ENCODE results near the gene BCL11B.

Gene BCL11B

GRCh38 chr14:99287269-99287942 is 15.4 kb upstream of the BCL11B start:
- Histone ChIP-seq H3K4me1 (ENCODE audit: insufficient read depth, low read length, severe bottlenecking) (no peaks in the 10 kb centered on the region), H3K4me2 (ENCODE audit: low read length) (no peak overlapping the region), H2AFZ (ENCODE audit: low read length) (no peak overlapping the region), H3F3A (ENCODE audit: insufficient read depth, low read length) (no peaks in the 10 kb centered on the region), H3K9me3 (ENCODE audit: low read length) (no peaks in the 10 kb centered on the region), H3K27ac (ENCODE audit: low read depth, low read length, poor library complexity, severe bottlenecking) (no peak overlapping the region), H3K9ac (ENCODE audit: low read length) (no peak overlapping the region), H4K20me1 (ENCODE audit: insufficient read depth, low read length) (no peaks in the 10 kb centered on the region), H3K36me3 (ENCODE audit: insufficient read depth, low read length) (no peaks in the 10 kb centered on the region), H3K9me2 (ENCODE audit: low read depth, low read length) (no peaks in the 10 kb centered on the region), H3K27me3 (ENCODE audit: insufficient read depth, low read length) (no peaks in the 10 kb centered on the region), H3K79me2 (ENCODE audit: insufficient read depth, low read length) (no peaks in the 10 kb centered on the region), H3K4me3 (ENCODE audit: low read depth, low read length, poor library complexity, severe bottlenecking) (no peak overlapping the region)
- TF ChIP-seq CTCF (IDR thresholded peaks at IDR 0.05; ENCODE audit: low read length) (no peak), EZH2 (IDR thresholded peaks at IDR 0.05; ENCODE audit: borderline replicate concordance, low read length) (no peak)

DNA sequence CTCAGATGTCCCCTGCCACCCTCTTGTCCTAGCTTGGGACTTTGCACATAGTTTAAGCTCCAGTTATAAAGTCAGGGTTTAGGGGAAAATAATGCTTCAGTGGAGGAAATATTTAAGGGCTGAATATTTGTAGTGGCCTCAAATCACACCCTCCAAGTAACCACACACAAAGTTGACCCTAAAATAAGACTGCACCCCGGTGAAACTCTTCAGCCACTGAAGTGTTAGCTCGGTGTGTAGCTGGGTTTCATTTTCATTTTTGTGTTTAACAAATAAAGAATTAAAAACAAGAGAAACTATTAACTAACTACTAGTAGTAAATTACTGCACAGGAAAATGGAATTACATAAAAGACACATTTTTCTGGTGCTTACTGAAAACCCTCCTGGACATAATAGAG is 14.8 kb upstream of the BCL11B start:
- TF ChIP-seq CTCF (IDR thresholded peaks at IDR 0.05; ENCODE audit: low read length) = no peak
- TF ChIP-seq EZH2 (IDR thresholded peaks at IDR 0.05; ENCODE audit: borderline replicate concordance, low read length) = no peak
- no peaks in the 10 kb centered on the region for H3K27me3 ChIP-seq (ENCODE audit: insufficient read depth, low read length)
- no peaks in the 10 kb centered on the region for H3K9me3 ChIP-seq (ENCODE audit: low read length)
- no peaks in the 10 kb centered on the region for H4K20me1 ChIP-seq (ENCODE audit: insufficient read depth, low read length)
- H3K36me3 ChIP-seq (ENCODE audit: insufficient read depth, low read length) = no peaks in the 10 kb centered on the region
- H3K27ac ChIP-seq (ENCODE audit: low read depth, low read length, poor library complexity, severe bottlenecking) = no peak overlapping the region
- no peak overlapping the region for H3K9ac ChIP-seq (ENCODE audit: low read length)
- no peak overlapping the region for H3K4me2 ChIP-seq (ENCODE audit: low read length)
- H3F3A ChIP-seq (ENCODE audit: insufficient read depth, low read length) = no peaks in the 10 kb centered on the region
- H3K9me2 ChIP-seq (ENCODE audit: low read depth, low read length) = no peaks in the 10 kb centered on the region
- H2AFZ ChIP-seq (ENCODE audit: low read length) = no peak overlapping the region
- no peaks in the 10 kb centered on the region for H3K4me1 ChIP-seq (ENCODE audit: insufficient read depth, low read length, severe bottlenecking)
- no peak overlapping the region for H3K4me3 ChIP-seq (ENCODE audit: low read depth, low read length, poor library complexity, severe bottlenecking)
- H3K79me2 ChIP-seq (ENCODE audit: insufficient read depth, low read length) = no peaks in the 10 kb centered on the region

DNA sequence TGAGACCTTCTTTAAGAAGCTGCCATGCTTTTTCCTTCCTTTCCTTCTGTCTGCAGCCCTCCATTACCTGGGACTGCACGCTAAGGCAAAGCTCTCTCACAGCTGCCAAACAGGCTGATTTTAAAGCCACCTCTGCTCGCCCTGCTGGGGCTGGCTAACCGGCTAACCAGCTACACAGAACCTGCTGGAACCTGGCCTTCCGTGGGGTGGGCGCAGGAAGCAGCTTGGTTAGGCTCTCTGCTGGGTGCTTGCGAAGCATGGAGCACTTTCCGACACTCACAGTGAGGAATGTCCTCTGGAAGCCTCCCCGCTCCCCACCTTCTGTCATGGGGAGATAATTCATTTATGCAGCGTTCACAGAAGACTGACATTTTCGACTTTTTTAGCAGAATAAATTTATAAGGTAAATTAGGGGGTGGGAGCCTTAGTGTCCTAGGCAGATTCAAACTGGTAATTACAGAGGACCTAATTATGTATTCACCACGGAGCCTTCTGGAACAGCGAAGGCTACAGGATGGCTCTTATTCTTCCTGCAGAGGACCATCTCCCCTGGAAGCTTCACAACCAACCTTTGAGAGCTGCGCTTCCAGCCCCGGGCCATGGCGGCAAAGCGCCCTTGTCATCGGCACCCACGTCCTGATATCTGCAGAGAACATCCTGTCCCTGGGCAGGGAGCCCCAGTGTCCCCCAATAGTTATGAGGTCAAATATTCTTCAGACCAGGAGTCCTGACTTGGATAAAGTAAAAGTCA is 12.4 kb upstream of the BCL11B start:
- TF ChIP-seq EZH2 (IDR thresholded peaks at IDR 0.05; ENCODE audit: borderline replicate concordance, low read length) = no peak
- no peak for TF ChIP-seq CTCF (IDR thresholded peaks at IDR 0.05; ENCODE audit: low read length)
- H2AFZ ChIP-seq (ENCODE audit: low read length) = no peak overlapping the region
- no peak overlapping the region for H3K4me3 ChIP-seq (ENCODE audit: low read depth, low read length, poor library complexity, severe bottlenecking)
- no peak overlapping the region for H3K9ac ChIP-seq (ENCODE audit: low read length)
- H3K9me3 ChIP-seq (ENCODE audit: low read length) = no peaks in the 10 kb centered on the region
- H3K4me2 ChIP-seq (ENCODE audit: low read length) = no peak overlapping the region
- H4K20me1 ChIP-seq (ENCODE audit: insufficient read depth, low read length) = no peaks in the 10 kb centered on the region
- no peaks in the 10 kb centered on the region for H3K9me2 ChIP-seq (ENCODE audit: low read depth, low read length)
- no peaks in the 10 kb centered on the region for H3K4me1 ChIP-seq (ENCODE audit: insufficient read depth, low read length, severe bottlenecking)
- no peaks in the 10 kb centered on the region for H3K36me3 ChIP-seq (ENCODE audit: insufficient read depth, low read length)
- H3K27ac ChIP-seq (ENCODE audit: low read depth, low read length, poor library complexity, severe bottlenecking) = no peak overlapping the region
- no peaks in the 10 kb centered on the region for H3F3A ChIP-seq (ENCODE audit: insufficient read depth, low read length)
- H3K79me2 ChIP-seq (ENCODE audit: insufficient read depth, low read length) = no peaks in the 10 kb centered on the region
- H3K27me3 ChIP-seq (ENCODE audit: insufficient read depth, low read length) = no peaks in the 10 kb centered on the region
